NCI-H1092 treated with DMSO at 0.1 percent for 48 hours (cell line): ENCODE results near the gene TUBA1C.

Source experiments
- DNase-seq: peaks from one replicate; lab custom pipeline; 2025; lab: John Stamatoyannopoulos, UW

TUBA1C gene

DNA sequence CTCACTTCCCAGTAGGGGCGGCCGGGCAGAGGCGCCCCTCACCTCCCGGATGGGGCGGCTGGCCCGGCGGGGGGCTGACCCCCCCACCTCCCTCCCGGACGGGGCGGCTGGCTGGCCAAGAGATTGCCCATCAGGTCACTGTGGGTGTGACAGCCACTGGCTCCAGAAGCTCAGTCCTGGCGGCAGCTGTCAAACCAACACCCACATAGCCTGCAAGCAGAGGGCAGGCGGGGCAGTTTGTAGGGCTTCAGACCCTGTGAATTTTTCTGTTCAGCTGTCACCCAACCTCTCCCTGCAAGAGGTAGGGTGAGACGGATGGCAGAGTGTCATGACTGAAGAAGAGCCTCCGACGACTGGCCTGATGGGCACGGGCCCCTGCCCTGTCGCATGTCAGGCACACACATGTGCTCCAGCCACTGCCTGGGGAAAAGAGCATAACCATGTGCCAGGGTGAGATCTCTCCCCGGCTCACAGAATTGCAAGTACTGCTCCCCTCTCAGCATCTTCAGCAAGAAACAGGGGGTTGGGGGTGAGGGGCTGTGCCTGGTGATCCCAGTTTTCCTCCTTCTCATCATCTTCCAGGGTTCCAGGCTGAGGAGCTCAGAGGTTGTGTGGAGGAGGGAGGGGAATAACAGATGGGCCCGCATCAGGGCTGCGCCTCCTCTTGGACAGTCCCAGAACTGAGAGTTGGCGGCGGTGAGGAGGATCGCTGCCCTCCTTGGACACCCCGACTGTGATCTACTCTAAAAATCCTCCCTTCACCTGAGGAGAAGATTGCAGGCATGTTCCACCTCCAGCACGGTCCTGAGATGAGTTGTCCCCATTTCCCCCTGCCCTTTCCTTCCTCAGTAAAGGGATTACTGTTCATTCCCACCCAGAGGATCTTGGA is 18.9 kb downstream of the TUBA1C start:
- DNase-seq, result no peak

DNA sequence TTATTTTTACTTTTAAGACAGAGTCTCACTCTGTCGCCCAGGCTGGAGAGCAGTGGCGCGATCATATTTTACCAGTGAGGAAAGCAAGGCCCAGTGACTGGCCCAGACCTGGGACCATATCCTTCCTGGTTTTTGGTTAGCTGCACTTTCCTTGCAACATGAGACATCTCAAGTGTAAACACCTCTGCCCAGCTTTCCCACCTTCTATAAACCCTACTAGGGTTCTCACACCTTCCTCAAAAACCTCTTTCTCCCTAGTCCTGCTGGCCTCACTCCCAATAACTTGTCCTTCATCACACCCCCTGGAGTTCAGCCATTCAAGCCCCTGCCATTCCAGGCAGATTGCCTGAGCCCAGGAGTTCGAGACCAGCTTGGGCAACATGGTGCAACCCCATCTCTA is 19.8 kb downstream of the TUBA1C start:
- DNase-seq, result no peak

GRCh38 chr12:49287876-49288275 is 23.0 kb downstream of the TUBA1C start:
- no peak for DNase-seq

- peak; percentile 7 for DNase-seq
These were observed 23.6 kb downstream of the TUBA1C start for GRCh38 chr12:49288412-49288853.

DNA sequence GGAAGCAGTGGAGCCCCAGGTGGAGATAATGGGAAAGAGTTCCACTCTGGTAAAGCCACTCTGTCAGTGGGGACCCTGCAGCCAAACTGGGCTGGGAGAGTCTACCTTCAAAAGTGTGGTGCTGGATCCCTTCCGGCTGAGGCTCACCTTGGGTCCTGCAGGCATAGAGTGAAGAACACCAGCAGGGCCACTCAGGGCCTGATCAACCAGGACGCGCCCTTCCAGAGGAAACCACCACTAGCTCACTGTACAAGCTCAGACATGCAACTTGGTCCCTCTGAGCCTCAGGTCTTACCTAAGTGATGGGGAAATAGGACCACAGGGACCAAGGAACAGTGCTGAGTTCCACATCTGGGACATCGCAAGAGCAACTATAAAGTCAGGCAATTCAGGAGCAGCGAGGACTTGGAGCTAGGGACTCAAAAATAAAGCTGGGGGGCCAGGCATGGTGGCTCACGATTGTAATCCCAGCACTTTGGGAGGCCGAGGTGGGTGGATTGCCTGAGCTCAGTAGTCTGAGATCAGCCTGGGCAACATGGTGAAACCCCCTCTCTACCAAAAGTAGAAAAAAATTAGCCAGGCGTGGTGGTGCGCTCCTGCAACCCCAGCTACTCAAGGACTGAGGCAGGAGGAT is 24.2 kb downstream of the TUBA1C start:
- DNase-seq, result no peak

DNA sequence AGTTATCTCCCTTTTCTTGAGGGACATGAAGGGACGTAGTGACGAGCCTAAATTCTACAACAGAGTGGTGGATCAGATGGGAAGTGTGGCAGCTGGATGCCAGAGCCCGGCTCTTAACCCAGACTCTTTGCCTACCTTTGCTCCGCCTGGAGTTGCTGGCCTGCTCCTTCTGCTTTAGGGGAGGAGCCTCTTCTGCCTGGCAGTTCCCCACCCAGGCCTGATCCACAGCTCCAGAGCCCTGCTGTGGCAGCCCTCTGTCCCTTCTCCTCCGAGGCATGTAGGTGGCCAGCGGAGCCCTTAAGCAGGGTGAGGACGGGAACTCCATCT is 27.8 kb downstream of the TUBA1C start:
- no peak for DNase-seq

DNA sequence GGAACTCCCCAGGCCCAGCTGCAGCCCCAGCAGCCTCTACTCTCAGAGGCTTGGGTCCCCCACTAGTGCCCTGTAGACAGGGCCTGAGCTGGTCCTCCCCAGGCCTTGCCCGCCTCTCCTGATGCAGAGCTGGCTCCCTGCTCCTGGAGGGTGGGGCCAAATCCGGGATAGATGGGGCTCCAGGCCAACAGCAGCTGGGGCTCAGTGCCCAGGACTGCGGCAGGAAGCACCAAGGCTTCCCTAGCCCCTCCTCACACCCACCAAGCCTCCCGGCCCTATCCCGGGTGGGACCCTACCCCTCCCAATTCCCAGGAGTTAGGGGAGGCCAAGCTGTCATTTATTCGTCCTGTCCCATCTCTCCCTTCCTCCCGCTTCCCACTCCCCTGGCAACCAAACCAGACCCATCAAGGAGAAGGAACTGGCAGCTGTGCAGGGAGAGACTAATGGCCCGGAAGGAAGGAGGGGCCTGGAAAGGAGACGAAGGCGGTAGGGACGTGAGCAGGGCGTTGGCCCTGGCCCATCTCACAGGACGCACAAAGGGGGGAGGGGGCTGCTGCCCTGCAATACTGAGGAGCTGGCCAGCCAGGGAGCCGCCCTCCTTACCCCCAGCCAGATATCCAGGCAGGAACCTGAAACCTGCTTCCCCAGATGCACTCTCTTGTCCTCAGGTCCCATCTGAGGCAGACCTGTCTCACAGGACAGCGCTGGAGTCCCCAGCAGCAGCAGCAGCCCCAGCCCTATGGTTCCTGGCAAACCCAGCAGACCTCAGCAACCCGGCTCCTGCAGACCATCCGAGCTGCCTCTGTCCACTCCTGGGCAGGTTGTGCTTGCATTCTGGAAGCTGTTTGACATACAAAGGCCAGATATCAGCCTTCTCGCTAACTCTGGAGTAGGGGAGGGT is 28.4 kb downstream of the TUBA1C start:
- DNase-seq, result peak; percentile 20

DNA sequence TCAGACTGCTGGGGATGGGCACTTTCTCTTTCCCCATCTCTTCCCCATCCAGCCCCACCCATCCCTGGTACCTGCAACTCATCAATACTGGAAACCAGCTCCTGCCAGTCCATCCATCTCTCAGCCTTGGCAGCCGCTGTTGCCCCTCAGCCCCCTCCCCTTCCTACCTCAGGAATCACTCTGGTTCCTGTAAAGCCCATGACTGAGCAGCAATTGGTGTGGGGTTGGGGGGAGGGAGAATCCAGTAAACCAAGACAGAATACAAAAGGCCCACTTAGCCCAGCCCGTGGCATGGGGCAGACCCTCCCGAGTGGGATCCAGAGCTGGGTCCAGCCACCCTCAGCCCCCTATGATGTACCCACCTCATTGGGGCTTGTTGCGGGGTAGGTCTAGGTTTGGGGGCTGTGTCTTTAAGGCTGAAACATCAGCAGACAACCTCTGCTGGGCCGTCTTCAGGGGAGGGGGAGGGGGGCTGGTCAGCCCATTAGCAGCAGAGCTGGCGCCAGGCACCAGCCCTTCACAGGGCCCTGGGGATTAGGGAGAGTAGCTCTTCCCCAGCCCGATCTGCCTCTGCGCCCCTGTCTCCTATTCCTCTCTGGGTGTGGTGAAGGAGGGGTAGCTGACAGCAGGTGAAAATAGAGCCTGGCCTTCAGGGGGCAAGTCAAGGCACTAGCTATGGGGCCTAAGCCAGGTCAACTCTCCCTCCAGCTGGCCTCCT is 29.4 kb downstream of the TUBA1C start:
- DNase-seq, result peak; percentile 14

- no peak for DNase-seq
These were observed 29.9 kb downstream of the TUBA1C start for GRCh38 chr12:49294804-49295081.

DNA sequence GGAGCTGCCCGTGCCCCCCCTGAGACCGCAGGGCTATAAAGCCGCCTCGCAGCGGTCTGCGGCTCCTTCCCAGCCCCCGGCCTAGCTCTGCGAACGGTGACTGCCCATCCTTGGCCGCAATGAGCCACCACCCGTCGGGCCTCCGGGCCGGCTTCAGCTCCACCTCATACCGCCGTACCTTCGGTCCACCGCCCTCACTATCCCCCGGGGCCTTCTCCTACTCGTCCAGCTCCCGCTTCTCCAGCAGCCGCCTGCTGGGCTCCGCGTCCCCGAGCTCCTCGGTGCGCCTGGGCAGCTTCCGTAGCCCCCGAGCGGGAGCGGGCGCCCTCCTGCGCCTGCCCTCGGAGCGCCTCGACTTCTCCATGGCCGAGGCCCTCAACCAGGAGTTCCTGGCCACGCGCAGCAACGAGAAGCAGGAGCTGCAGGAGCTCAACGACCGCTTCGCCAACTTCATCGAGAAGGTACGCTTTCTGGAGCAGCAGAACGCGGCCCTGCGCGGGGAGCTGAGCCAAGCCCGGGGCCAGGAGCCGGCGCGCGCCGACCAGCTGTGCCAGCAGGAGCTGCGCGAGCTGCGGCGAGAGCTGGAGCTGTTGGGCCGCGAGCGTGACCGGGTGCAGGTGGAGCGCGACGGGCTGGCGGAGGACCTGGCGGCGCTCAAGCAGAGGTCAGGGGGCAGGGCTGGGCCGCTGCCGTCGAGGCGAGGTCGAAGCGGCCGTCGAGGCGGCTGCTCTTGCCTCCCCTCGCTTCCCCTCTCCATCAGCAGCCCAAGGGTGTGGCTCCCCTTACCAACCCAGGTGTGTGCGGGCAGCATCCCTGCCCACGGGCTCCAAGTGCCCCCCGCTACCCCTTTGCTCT is 30.4 kb downstream of the TUBA1C start, which contains the start of gene PRPH:
Gene PRPH, plus strand, starts transcription at position 66 of the 855 bp plus-strand sequence. Its CDS starts 54 bp downstream, at position 120.
- no peak for DNase-seq

GRCh38 chr12:49296034-49296835 is 31.4 kb downstream of the TUBA1C start:
- DNase-seq, result peak; percentile 11

DNA sequence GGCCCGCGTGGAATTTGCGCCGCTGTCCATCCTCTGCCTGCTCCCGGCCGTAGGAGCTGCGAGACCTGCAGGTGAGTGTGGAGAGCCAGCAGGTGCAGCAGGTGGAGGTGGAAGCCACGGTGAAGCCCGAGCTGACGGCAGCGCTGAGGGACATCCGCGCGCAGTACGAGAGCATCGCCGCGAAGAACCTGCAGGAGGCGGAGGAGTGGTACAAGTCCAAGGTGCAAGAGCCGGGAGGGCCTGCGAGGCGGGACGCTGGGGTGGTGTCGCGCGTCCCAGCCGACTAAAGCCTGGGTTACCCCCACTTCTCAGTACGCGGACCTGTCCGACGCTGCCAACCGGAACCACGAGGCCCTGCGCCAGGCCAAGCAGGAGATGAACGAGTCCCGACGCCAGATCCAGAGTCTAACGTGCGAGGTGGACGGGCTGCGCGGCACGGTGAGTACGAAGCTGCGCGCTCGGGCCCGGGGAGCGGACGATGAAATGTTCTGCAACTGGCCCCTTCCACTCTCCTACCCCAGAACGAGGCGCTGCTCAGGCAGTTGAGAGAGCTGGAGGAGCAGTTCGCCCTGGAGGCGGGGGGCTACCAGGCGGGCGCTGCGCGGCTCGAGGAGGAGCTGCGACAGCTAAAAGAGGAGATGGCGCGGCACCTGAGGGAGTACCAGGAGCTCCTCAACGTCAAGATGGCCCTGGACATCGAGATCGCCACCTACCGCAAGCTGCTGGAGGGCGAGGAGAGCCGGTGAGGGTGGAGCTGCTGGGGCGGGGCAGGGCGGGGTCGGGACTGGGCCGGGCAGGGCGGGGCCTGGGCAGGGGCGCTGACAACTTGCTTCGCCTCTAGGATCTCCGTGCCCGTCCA is 32.2 kb downstream of the TUBA1C start:
- DNase-seq, result peak; percentile 4

- no peak for DNase-seq
These were observed 32.8 kb downstream of the TUBA1C start for GRCh38 chr12:49297695-49298060.

DNA sequence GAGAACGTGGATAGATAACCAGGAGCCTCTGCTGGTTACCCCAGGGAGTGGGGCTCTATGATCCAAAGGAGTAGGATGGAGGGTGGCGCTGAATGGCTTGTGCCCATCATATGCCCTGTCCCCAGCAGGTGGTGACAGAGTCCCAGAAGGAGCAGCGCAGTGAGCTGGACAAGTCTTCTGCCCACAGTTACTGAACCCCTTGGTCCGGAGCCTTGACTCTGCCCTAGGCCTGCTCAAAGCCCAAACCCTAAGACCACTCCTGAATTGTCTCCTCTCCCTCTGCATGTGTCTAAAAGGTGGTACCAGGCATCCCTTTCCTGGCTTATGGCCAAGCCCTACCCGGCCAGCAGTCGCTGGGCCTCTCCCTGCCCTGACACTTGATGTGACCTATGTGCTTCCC is 33.3 kb downstream of the TUBA1C start:
- DNase-seq, result no peak

- no peak for DNase-seq
These were observed 36.9 kb downstream of the TUBA1C start for GRCh38 chr12:49301760-49302159.

- no peak for DNase-seq
These were observed 39.3 kb downstream of the TUBA1C start for GRCh38 chr12:49304161-49304560.

- DNase-seq, result no peak
These were observed 41.1 kb downstream of the TUBA1C start for GRCh38 chr12:49305762-49306510.

DNA sequence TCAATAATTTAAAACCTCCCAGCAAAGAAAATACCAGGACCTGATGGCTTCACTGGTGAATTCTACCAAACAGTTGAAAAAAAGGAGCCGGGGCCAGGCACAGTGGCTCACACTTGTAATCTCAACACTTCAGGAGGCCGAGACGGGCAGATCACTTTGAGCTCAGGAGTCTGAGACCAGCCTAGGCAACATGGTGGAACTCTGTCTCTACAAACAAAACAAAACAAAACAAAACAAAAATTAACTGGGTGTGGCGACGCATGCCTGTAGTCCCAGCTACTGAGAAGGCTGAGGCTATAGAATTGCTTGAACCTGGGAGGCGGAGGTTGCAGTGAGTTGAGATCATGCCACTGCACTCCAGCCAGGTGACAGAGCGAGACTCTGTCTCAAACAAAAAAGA is 44.5 kb downstream of the TUBA1C start:
- no peak for DNase-seq
